Lung (tissue), 12 donors: ENCODE results near the gene ACO2. TPM values are rescaled to one million over a fixed set of nuclear protein-coding genes. Genes with fewer than 3 reads are reported as not detected.
A peak's percentile ranks its signal among the peaks of the same experiment; 100 is the strongest.
"Not testable (repeated sequence)": the region's sequence is repeated elsewhere in the genome, so short reads cannot be mapped to it uniquely, and the experiment has no call there.

Experiments
- ATAC-seq: fragments of 200-7000 bp; cut with Tn5 transposase; one replicate; pipeline ENCODE4 v1.9.1; 2020; ENCODE audit warnings: moderate number of reproducible peaks; ENCODE audit not compliant: insufficient read depth, low FRiP score
- DNase-seq, 3 donors: peaks; one replicate each; pipeline ENCODE4 v3.0.0-alpha.2; 2013 to 2017
- H3K27ac ChIP-seq, 2 donors: one replicate each; pipeline ENCODE4 v1.5.1; 2013; ENCODE audit warnings: mild to moderate bottlenecking in 2 of 2, moderate library complexity in 2 of 2, control low read depth in 1 of 2, inconsistent platforms in 1 of 2, low read depth in 1 of 2, low read length in 1 of 2
- H3K27me3 ChIP-seq, 3 donors: one replicate each; pipeline ENCODE4 v1.5.1; 2013; ENCODE audit warnings: low read length in 2 of 3; ENCODE audit not compliant: control insufficient read depth in 3 of 3, insufficient read depth in 3 of 3
- H3K36me3 ChIP-seq, 4 donors: one replicate each; pipeline ENCODE4 v1.5.1; 2013; ENCODE audit warnings: low read length in 4 of 4, mild to moderate bottlenecking in 1 of 4, moderate library complexity in 1 of 4; ENCODE audit not compliant: control insufficient read depth in 4 of 4, insufficient read depth in 4 of 4
- H3K4me1 ChIP-seq, 5 donors: one replicate each; pipeline ENCODE4 v1.5.1; 2013; ENCODE audit warnings: low read length in 5 of 5, mild to moderate bottlenecking in 2 of 5, moderate library complexity in 1 of 5; ENCODE audit not compliant: control insufficient read depth in 5 of 5, insufficient read depth in 5 of 5
- H3K4me3 ChIP-seq: one replicate; pipeline ENCODE4 v1.5.1; 2013; ENCODE audit warnings: mild to moderate bottlenecking, control low read depth, moderate library complexity
- H3K9ac ChIP-seq, 2 donors: one replicate each; pipeline ENCODE4 v1.5.1; 2013; ENCODE audit warnings: low read length in 2 of 2, control low read depth in 1 of 2; ENCODE audit not compliant: insufficient read depth in 1 of 2
- H3K9me3 ChIP-seq, 4 donors: one replicate each; pipeline ENCODE4 v1.5.1; 2013; ENCODE audit warnings: low read length in 3 of 4, mild to moderate bottlenecking in 1 of 4, moderate library complexity in 1 of 4; ENCODE audit not compliant: control insufficient read depth in 4 of 4, insufficient read depth in 3 of 4
- WGBS, 2 donors: extraction: QIAGEN DNeasy Blood & Tissue Kit; methylation state at CpG; one replicate each; pipeline ENCODE4 v1.1.7; 2013; 5-methylcytosine and 5-hydroxymethylcytosine counted together
- polyA plus RNA-seq, 2 donors: library from polyadenylated mRNA; stranded (reverse); fragments of 200-250 nt; gene quantifications; one replicate each; pipeline ENCODE4 v1.2.1, GENCODE V29; 2013
- total RNA-seq, 2 donors: library from RNA; depleted of rRNA in 1 of 2; stranded (reverse); fragments of >200 nt in 1 of 2; gene quantifications; one replicate each; pipeline ENCODE4 v1.2.1, GENCODE V29; 2014 to 2021
- TF ChIP-seq, protein P1 (sequence below): IDR thresholded peaks from 2 replicates; pipeline ENCODE4 v1.5.1; 2012; ENCODE audit warnings: mild to moderate bottlenecking; ENCODE audit errors: control extremely low read depth, extremely low read depth
- donor health status: control.
- donor health status: control.
- donor health status: Bipolar disorder and iron deficiency.
- donor health status: healthy.
- donor health status: DM: yes; HTN: yes; CAD: no.

ACO2 gene
- total and polyA plus RNA-seq, 4 donors = 34.1 to 101 (median 62.5) TPM

DNA sequence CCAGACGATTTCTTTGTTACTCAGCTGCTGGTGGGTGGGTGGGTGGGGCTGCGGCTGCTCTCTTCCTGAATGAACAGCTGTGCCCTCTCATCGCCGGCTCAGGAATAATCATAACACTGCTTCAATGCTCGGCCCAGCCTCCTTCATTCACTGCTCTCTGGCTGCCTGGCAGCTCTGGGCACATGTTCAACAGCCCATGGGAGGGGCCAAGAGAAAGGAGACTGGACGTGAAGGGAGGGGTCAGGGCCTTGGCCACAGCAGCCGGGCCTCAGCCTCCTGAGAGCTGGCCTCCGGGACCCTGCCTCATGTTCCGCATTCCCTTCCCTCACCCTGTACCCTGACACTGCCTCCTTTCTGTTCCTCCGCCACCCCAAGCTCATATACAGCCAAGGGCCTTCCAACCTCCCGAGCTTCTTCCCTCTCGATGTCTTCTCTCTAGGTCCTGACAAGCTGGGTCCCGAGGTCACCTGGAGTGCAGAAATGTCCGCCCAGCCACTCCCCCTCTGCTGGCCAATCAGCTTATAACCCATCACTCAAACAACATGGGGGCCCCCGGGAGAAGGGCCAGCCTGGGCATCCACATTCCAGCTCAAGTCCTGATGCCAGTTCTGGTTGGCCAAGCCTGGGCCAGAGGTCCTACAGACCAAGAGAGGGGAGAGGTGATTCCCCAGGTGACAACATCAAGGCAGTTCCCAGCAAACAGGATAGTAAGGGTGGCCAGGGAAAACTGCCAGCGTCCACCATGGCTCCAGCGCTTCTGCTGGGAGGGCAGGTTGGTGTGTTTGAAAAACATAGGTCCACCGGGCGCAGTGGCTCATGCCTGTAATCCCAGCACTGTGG lies 88.7 kb downstream of the ACO2 start:
- WGBS, 2 donors = 46 to 55% methylated on average over 19 of the region's 19 CpGs
- Histone ChIP-seq H3K4me3 (no peak overlapping the region), H3K9me3 (no peaks in the 10 kb centered on the region), H3K27ac (peak overlapping the region; percentile 50 to 65), H3K4me1 (peaks cover 0 to 55% (median 20%) of the 10 kb centered on the region in 5 donors), H3K9ac (peak overlapping the region in 1 of 2 donors; percentile 91), H3K27me3 (no peaks in the 10 kb centered on the region), H3K36me3 (no peaks in the 10 kb centered on the region)
- DNase-seq = peak; percentile 98 to 99 (median 99)
- TF ChIP-seq, protein P1, sequence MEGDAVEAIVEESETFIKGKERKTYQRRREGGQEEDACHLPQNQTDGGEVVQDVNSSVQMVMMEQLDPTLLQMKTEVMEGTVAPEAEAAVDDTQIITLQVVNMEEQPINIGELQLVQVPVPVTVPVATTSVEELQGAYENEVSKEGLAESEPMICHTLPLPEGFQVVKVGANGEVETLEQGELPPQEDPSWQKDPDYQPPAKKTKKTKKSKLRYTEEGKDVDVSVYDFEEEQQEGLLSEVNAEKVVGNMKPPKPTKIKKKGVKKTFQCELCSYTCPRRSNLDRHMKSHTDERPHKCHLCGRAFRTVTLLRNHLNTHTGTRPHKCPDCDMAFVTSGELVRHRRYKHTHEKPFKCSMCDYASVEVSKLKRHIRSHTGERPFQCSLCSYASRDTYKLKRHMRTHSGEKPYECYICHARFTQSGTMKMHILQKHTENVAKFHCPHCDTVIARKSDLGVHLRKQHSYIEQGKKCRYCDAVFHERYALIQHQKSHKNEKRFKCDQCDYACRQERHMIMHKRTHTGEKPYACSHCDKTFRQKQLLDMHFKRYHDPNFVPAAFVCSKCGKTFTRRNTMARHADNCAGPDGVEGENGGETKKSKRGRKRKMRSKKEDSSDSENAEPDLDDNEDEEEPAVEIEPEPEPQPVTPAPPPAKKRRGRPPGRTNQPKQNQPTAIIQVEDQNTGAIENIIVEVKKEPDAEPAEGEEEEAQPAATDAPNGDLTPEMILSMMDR = no peak
- peak; percentile 71 for ATAC-seq

- not testable (repeated sequence) for DNase-seq
Observed at GRCh38 chr22:41558241-41558630, 89.3 kb downstream of the ACO2 start.

DNA sequence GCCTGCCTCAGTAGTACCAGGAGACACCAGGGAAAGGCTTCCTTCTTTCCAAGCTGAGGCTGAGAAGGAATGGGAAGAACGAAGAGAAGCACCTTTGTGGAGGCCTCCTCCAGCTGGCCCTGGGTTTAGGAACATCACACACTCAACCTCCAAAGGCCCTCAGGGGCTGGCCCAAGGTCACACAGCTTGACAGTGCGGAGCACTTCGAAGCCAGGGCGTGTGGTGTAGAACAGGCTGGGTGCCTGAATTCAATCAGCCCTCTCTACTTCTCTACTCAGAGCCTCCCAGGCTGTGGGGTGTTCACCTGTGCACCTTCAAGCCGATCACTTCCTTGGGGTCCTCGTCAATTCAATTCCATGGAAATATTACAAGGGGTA lies 91.2 kb downstream of the ACO2 start:
- 63 to 64% methylated on average over 6 of the region's 6 CpGs for WGBS, 2 donors
- Histone ChIP-seq H3K4me1 (peaks cover 0 to 56% (median 19%) of the 10 kb centered on the region in 5 donors), H3K9me3 (no peaks in the 10 kb centered on the region), H3K27ac (peak overlapping the region; percentile 24 to 41), H3K4me3 (no peak overlapping the region), H3K9ac (peak overlapping the region in 1 of 2 donors; percentile 46), H3K27me3 (no peaks in the 10 kb centered on the region), H3K36me3 (no peaks in the 10 kb centered on the region)
- ATAC-seq = no peak
- TF ChIP-seq, protein P1 = no peak
- no peak for DNase-seq

More at GRCh38 chr22:41558241-41558630, 89.3 kb downstream of the ACO2 start:
- not testable (repeated sequence) for H3K36me3 ChIP-seq, H3K27me3 ChIP-seq, ATAC-seq, H3K9ac ChIP-seq, H3K9me3 ChIP-seq, H3K4me3 ChIP-seq
- Histone ChIP-seq H3K27ac (peak overlapping the region; percentile 21 to 50), H3K4me1 (peaks cover 0 to 59% (median 20%) of the 10 kb centered on the region in 5 donors)
- 90 to 95% methylated on average over 13 of the region's 13 CpGs for WGBS, 2 donors

DNA sequence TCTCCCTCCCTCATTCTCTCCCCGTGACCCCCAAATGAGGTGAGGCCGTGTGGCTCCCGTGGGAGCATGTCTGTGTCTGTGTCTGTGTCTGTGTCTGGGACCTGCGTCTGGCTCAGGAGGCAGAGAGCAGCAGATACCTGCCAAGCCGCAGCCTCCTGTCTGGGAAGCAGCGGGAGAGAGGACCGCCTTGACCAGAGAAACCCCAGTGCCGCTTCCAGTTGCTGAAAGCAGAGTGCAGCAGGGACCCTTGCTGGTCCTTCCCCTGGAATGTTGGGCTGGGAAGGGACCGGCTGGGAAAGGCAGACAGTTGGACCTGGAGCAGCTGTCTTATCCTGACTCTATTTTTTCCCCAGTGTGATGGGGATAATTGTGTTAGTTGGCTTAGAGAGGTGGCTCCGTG lies 92.4 kb downstream of the ACO2 start:
- no peaks in the 10 kb centered on the region for H3K36me3 ChIP-seq
- no peaks in the 10 kb centered on the region for H3K27me3 ChIP-seq
- H3K27ac ChIP-seq = peak overlapping the region; percentile 72 to 85
- peak overlapping the region; percentile 19 for H3K4me3 ChIP-seq
- no peaks in the 10 kb centered on the region for H3K9me3 ChIP-seq
- DNase-seq = peak; percentile 46 to 61 (median 59)
- ATAC-seq = no peak
- H3K4me1 ChIP-seq = peaks cover 0 to 48% (median 8%) of the 10 kb centered on the region in 5 donors
- TF ChIP-seq, protein P1 = no peak
- peak overlapping the region in 1 of 2 donors; percentile 68 for H3K9ac ChIP-seq
- 56 to 57% methylated on average over 10 of the region's 10 CpGs for WGBS, 2 donors
